SK-MEL-5 (cell line): ENCODE results near the gene GSTM1. TPM values are rescaled to one million over a fixed set of nuclear protein-coding genes. Genes with fewer than 3 reads are reported as not detected.

ENCODE experiments used
- DNase-seq: peaks from one replicate; pipeline ENCODE4 v3.0.0-alpha.2; 2016; ENCODE audit warnings: low read depth, low spot score
- in situ Hi-C: cut with HindIII; loops from 2 replicates; pipeline ENCODE4 v1.10.0; 2016; ENCODE audit warnings: low sequenced_read_pairs, high pct_unique_total_duplicates, low pct_unique_long_range_greater_than_20kb
- polyA plus RNA-seq, 2 experiments: library from polyadenylated mRNA; depleted of rRNA; stranded (reverse); fragments of >200 nt; gene quantifications; 2 replicates each; pipeline ENCODE4 v1.2.3, GENCODE V29; 2015
- total RNA-seq: library from RNA; depleted of rRNA; stranded (reverse); fragments of >200 nt; shearing (Covaris generic); gene quantifications from 2 replicates; pipeline ENCODE4 v1.2.3, GENCODE V29; 2014; rRNA removed

GSTM1 gene
- total RNA-seq = not detected in 2 replicates
- polyA plus RNA-seq (2015; cell fraction: cytosol; rRNA removed) = not detected in 2 replicates
- polyA plus RNA-seq (2015; cell fraction: nucleus; rRNA removed) = 0.60 TPM in 1 of 2 replicates, not detected in the other

GRCh38 chr1:109687641-109688499, at the start of gene GSTM1:
Gene GSTM1, plus strand, starts transcription at chr1:109687817. Its CDS starts 57 bp downstream, at chr1:109687874.
- in situ Hi-C loops = no loop called here
- no peak for DNase-seq

GRCh38 chr1:109639063-109639840, 48.4 kb upstream of the GSTM1 start:
- no peak for DNase-seq
- in situ Hi-C loops = no loop called here

- DNase-seq = no peak
- in situ Hi-C loops = no loop called here
These were observed 47.8 kb upstream of the GSTM1 start for GRCh38 chr1:109639841-109640184.

- in situ Hi-C loops = no loop called here
- DNase-seq = peak; percentile 74
These were observed 47.2 kb upstream of the GSTM1 start for GRCh38 chr1:109640285-109640865.

GRCh38 chr1:109641078-109641740, 46.4 kb upstream of the GSTM1 start:
- DNase-seq = no peak
- in situ Hi-C loops = no loop called here

- no peak for DNase-seq
- in situ Hi-C loops = no loop called here
These were observed 45.8 kb upstream of the GSTM1 start for GRCh38 chr1:109641861-109642260.

- no peak for DNase-seq
These were observed 45.0 kb upstream of the GSTM1 start for GRCh38 chr1:109642626-109643025.

GRCh38 chr1:109643385-109644230, 44.0 kb upstream of the GSTM1 start:
- in situ Hi-C loops = no loop called here
- DNase-seq = peak; percentile 71

More at GRCh38 chr1:109642626-109643025, 45.0 kb upstream of the GSTM1 start:
- in situ Hi-C loops = no loop called here

GRCh38 chr1:109644670-109645069, 42.9 kb upstream of the GSTM1 start:
- no peak for DNase-seq
- in situ Hi-C loops = no loop called here

GRCh38 chr1:109649491-109649914, 38.1 kb upstream of the GSTM1 start:
- in situ Hi-C loops = no loop called here
- DNase-seq = peak; percentile 63

GRCh38 chr1:109650609-109651008, 37.0 kb upstream of the GSTM1 start:
- no peak for DNase-seq
- in situ Hi-C loops = no loop called here

GRCh38 chr1:109652402-109652801, 35.2 kb upstream of the GSTM1 start:
- in situ Hi-C loops = no loop called here
- DNase-seq = no peak

- in situ Hi-C loops = no loop called here
- DNase-seq = no peak
These were observed 34.3 kb upstream of the GSTM1 start for GRCh38 chr1:109653306-109653705.

GRCh38 chr1:109654519-109654918, 33.1 kb upstream of the GSTM1 start:
- in situ Hi-C loops = no loop called here
- no peak for DNase-seq

GRCh38 chr1:109655615-109656519, 31.8 kb upstream of the GSTM1 start, which contains the start of gene GSTM4:
Gene GSTM4, plus strand, starts transcription at chr1:109656099. Its CDS starts 291 bp downstream, at chr1:109656390.
- in situ Hi-C loops = no loop called here

GRCh38 chr1:109657395-109657794, 30.2 kb upstream of the GSTM1 start:
- no peak for DNase-seq
- in situ Hi-C loops = no loop called here

More at GRCh38 chr1:109655615-109656519, 31.8 kb upstream of the GSTM1 start, which contains the start of gene GSTM4:
- peak; percentile 85 for DNase-seq
